Breast epithelium (tissue), 3 donors: Measurements from ENCODE around the gene RCHY1.

ENCODE experiments used
- POLR2AphosphoS5 ChIP-seq, 3 donors: sonication (generic); formaldehyde crosslinking; IDR thresholded peaks; one replicate each; pipeline ENCODE4 v1.6.1; 2017; ENCODE audit warnings: antibody characterized with exemption in 3 of 3
- TF ChIP-seq, protein P1 (sequence below), 3 donors: fragments of 450-650 bp; IDR thresholded peaks; one replicate each; pipeline ENCODE4 v1.5.1; 2016 to 2017; ENCODE audit warnings: antibody characterized with exemption in 3 of 3, mild to moderate bottlenecking in 3 of 3, moderate library complexity in 3 of 3

DNA sequence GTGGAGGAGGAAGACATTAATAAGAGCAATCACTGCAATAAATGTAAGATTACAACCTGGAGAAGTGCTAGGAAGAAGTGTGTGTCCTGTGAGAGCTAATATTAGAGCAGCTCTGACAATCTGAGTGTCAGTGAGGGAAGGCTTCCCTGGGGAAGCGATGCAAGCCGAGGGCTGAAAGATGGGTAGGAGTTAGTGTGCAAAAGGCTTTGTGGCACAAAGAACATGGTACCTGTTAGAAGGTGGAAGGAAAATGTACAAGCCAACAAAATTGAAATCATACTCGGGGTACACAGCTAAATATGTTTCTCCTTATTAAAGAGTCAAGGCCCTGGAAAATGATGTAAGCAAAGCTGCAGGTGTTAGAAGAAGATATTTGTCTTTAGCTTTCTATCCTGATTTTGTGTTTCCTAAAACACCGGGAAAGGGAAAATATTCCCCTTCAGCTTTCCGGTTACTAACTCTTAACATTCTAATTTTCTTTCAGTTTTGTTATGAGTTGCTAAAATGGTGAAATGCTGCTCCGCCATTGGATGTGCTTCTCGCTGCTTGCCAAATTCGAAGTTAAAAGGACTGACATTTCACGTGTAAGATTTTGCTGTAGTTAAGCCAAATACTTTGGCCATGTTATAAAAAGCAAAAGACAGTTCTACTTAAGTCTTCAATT lies 878 bp upstream of the RCHY1 start:
- no peak for TF ChIP-seq POLR2AphosphoS5 (IDR thresholded peaks at IDR 0.05)
- TF ChIP-seq, protein P1, sequence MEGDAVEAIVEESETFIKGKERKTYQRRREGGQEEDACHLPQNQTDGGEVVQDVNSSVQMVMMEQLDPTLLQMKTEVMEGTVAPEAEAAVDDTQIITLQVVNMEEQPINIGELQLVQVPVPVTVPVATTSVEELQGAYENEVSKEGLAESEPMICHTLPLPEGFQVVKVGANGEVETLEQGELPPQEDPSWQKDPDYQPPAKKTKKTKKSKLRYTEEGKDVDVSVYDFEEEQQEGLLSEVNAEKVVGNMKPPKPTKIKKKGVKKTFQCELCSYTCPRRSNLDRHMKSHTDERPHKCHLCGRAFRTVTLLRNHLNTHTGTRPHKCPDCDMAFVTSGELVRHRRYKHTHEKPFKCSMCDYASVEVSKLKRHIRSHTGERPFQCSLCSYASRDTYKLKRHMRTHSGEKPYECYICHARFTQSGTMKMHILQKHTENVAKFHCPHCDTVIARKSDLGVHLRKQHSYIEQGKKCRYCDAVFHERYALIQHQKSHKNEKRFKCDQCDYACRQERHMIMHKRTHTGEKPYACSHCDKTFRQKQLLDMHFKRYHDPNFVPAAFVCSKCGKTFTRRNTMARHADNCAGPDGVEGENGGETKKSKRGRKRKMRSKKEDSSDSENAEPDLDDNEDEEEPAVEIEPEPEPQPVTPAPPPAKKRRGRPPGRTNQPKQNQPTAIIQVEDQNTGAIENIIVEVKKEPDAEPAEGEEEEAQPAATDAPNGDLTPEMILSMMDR (IDR thresholded peaks at IDR 0.05), result no peak
